Measurements from ENCODE around the gene CDH4.

The CDH4 gene

DNA sequence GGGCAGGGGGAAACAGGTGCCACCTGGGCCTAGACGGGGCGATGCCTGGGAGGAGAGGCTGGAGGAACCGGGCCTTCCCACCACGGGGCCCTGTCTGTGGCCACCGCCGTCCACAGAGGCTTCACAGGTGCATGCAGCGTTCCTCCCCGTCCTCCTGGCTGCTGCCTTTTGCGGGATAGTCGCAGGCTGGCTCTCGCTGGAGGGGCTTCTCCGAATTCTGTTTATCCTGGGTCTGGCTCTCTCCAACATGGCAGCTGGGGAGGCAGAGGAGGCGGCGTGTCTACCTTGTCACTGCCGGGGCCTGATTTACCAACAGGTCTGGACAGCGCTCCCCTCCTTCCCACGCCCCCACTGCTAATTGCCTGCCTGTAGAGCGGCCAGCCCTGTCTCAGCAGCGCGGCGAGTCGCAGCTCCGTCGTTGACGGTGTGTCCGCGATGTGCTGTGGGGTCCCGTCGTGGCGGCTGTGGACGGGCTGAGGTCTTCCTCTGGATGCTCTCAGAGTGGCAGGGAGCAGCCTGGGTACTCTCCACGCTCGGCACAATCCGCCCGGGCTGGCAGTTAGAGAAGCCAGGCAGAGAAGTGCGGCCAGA lies 550.8 kb downstream of the CDH4 start (continued):
- no peak for TF ChIP-seq ZNF112 (tag by site-specific recombination; IDR thresholded peaks at IDR 0.05)
- TF ChIP-seq ZNF155 (tag by site-specific recombination; IDR thresholded peaks at IDR 0.05) = no peak
- no peak for TF ChIP-seq OSR2 (tag by site-specific recombination; IDR thresholded peaks at IDR 0.05)
- TF ChIP-seq ZNF10 (tag by site-specific recombination; IDR thresholded peaks at IDR 0.05) = no peak
- TF ChIP-seq ZIC2 (tag by site-specific recombination; IDR thresholded peaks at IDR 0.05) = no peak

- no peak overlapping the region for H3K4me3 ChIP-seq (ENCODE audit: low read depth, low read length)
- no peaks in the 10 kb centered on the region for H3K4me1 ChIP-seq (ENCODE audit: control insufficient read depth, insufficient read depth, low read length)
- H3K27ac ChIP-seq (ENCODE audit: extremely low read depth, low read depth, low read length) = no peak overlapping the region
- no peak for TF ChIP-seq IKZF3 (tag by site-specific recombination; IDR thresholded peaks at IDR 0.05)
- no peak for TF ChIP-seq ZNF501 (tag by site-specific recombination; IDR thresholded peaks at IDR 0.05)
- TF ChIP-seq ZBTB20 (tag by site-specific recombination; IDR thresholded peaks at IDR 0.05) = no peak
- TF ChIP-seq ZBTB48 (tag by site-specific recombination; IDR thresholded peaks at IDR 0.05) = no peak
- TF ChIP-seq, protein P1, sequence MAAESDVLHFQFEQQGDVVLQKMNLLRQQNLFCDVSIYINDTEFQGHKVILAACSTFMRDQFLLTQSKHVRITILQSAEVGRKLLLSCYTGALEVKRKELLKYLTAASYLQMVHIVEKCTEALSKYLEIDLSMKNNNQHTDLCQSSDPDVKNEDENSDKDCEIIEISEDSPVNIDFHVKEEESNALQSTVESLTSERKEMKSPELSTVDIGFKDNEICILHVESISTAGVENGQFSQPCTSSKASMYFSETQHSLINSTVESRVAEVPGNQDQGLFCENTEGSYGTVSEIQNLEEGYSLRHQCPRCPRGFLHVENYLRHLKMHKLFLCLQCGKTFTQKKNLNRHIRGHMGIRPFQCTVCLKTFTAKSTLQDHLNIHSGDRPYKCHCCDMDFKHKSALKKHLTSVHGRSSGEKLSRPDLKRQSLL (tag by site-specific recombination; IDR thresholded peaks at IDR 0.05) = no peak
- no peak for TF ChIP-seq GLIS2 (tag by site-specific recombination; IDR thresholded peaks at IDR 0.05)
- no peak for TF ChIP-seq MEIS1 (CRISPR knock-in tag; IDR thresholded peaks at IDR 0.05; ENCODE audit: borderline replicate concordance)
- TF ChIP-seq ZNF354C (tag by site-specific recombination; IDR thresholded peaks at IDR 0.05; ENCODE audit: borderline replicate concordance, low read depth) = no peak
- no peak for TF ChIP-seq KLF9 (tag by site-specific recombination; IDR thresholded peaks at IDR 0.05; ENCODE audit: low read depth)
- no peak for TF ChIP-seq ZNF555 (tag by site-specific recombination; conservative IDR thresholded peaks at IDR 0.05)
- CTCF ChIA-PET = no interaction called here
- no peaks in the 10 kb centered on the region for H3K9me3 ChIP-seq (ENCODE audit: control insufficient read depth, insufficient read depth, low read depth, low read length)
- H3K36me3 ChIP-seq (ENCODE audit: control insufficient read depth in 2 of 2, insufficient read depth in 1 of 2, low read length in 2 of 2) = no peaks in the 10 kb centered on the region
- POLR2A ChIA-PET = no interaction called here
Observed at GRCh38 chr20:61803416-61803914, 551.4 kb downstream of the CDH4 start.

GRCh38 chr20:61803915-61804751 lies 552.1 kb downstream of the CDH4 start:
- CTCF ChIA-PET = no interaction called here
- Histone ChIP-seq H3K9me3 (ENCODE audit: control insufficient read depth, insufficient read depth, low read depth, low read length) (no peaks in the 10 kb centered on the region), H3K27ac (ENCODE audit: extremely low read depth, low read depth, low read length) (no peak overlapping the region), H3K4me1 (ENCODE audit: control insufficient read depth, insufficient read depth, low read length) (no peaks in the 10 kb centered on the region), H3K36me3 (ENCODE audit: control insufficient read depth in 2 of 2, insufficient read depth in 1 of 2, low read length in 2 of 2) (no peaks in the 10 kb centered on the region), H3K4me3 (ENCODE audit: low read depth, low read length) (no peak overlapping the region)
- POLR2A ChIA-PET = no interaction called here
- TF ChIP-seq TCF7L2 (IDR thresholded peaks at IDR 0.05; ENCODE audit: borderline replicate concordance, low read depth, low read length) (no peak), GFI1B (tag by site-specific recombination; IDR thresholded peaks at IDR 0.05) (no peak), ZNF585B (tag by site-specific recombination; IDR thresholded peaks at IDR 0.05) (no peak), ZNF626 (tag by site-specific recombination; IDR thresholded peaks at IDR 0.05) (no peak), ZNF426 (tag by site-specific recombination; IDR thresholded peaks at IDR 0.05) (no peak), ZNF211 (tag by site-specific recombination; IDR thresholded peaks at IDR 0.05; ENCODE audit: low read depth) (no peak), ZNF488 (tag by site-specific recombination; IDR thresholded peaks at IDR 0.05) (no peak), ZNF239 (tag by site-specific recombination; IDR thresholded peaks at IDR 0.05) (no peak), ZNF394 (tag by site-specific recombination; IDR thresholded peaks at IDR 0.05; ENCODE audit: borderline replicate concordance) (no peak), ZNF157 (tag by site-specific recombination; IDR thresholded peaks at IDR 0.05) (no peak)
- TF ChIP-seq, protein P2, sequence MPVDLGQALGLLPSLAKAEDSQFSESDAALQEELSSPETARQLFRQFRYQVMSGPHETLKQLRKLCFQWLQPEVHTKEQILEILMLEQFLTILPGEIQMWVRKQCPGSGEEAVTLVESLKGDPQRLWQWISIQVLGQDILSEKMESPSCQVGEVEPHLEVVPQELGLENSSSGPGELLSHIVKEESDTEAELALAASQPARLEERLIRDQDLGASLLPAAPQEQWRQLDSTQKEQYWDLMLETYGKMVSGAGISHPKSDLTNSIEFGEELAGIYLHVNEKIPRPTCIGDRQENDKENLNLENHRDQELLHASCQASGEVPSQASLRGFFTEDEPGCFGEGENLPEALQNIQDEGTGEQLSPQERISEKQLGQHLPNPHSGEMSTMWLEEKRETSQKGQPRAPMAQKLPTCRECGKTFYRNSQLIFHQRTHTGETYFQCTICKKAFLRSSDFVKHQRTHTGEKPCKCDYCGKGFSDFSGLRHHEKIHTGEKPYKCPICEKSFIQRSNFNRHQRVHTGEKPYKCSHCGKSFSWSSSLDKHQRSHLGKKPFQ (tag by site-specific recombination; IDR thresholded peaks at IDR 0.05) = no peak
- TF ChIP-seq, protein P3, sequence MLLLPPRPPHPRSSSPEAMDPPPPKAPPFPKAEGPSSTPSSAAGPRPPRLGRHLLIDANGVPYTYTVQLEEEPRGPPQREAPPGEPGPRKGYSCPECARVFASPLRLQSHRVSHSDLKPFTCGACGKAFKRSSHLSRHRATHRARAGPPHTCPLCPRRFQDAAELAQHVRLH (tag by site-specific recombination; IDR thresholded peaks at IDR 0.05) = no peak
